ENCODE results near the gene KCTD21.
A peak's percentile ranks its signal among the peaks of the same experiment; 100 is the strongest.
"Not testable (repeated sequence)": the region's sequence is repeated elsewhere in the genome, so short reads cannot be mapped to it uniquely, and the experiment has no call there.

Gene KCTD21

DNA sequence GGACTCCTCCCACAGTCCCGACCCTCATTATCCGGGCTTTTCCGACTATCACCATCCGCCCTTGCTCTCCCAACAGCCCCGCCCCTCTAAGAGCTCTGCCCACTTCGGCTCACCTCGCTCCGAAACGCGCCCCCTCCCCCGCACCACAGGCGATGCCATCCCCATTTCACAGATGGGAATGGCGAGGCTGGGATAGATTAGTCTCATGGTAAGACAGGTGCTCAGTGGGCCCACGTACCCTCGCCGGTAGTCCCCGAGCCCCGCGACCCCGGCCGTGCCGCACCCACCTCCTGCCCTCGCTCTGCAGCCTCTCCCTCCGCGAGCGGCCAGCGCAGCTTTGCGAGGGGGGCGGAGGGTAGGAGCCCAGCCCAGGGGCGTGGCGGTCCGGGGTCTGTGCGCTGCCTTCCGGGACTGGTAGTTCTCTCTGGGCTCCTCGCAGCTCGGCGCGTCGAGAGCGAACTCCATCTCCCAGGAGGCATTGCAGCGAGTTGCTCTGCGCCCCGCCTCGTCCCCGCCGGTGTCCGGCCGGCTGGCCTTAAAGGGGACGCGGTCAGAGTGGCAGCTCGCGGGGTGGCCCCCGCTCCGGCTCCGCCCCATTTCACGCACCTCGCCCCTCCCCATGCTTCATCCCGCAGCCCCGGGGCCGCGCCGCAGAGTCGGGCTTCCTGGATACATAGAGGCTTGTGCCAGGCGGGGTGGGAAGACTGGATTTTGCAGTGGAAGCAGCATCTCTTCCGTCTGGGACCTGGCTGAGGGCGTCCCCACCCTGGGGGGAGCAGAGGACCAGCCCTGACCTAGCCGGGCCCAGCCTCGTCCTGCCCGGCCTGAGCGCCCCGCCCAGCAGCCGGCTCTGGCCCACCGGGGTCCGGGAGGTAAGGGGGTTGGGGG is at the start of gene KCTD21, which contains the start of gene USP35:
KCTD21 (minus strand) TSS at position 341 of the 888 bp plus-strand sequence. CDS start 14,072 bp downstream, outside the sequence.
USP35 (plus strand) TSS at position 634 of the 888 bp plus-strand sequence. CDS start 7,327 bp downstream, outside the sequence.
- peak; percentile 76 to 91 for DNase-seq

DNA sequence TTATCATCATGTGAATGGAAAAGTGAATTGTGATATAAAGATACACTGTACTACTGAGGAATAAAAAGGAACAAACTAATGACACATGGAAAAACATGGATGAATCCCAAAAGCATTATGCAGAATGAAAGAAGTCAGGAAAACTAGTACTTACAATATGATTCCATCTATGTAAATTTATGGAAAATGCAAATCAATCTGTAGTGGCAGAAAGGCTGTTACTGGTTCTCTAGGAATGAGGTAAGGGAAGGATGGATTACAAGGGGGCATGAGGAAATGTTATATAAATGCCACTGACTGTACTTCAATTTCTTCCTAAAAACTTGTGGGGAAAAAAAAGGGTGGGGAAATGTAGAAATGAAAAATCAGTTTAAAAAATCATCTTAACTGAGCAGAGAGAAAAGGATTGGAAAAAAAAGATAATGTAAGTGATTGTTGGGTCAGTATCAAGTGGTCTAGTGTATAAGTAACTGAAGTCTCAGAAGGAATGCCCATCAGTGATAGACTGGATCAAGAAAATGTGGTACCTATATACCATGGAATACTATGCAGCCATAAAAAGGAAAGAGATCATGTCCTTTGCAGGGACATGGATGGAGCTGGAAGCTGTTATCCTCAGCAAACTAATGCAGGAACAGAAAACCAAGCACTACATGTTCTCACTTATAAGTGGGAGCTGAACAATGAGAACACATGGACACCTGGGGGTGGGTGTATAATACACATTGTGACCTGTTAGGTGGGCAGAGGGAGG is 49.0 kb upstream of the KCTD21 start:
- DNase-seq = no peak

DNA sequence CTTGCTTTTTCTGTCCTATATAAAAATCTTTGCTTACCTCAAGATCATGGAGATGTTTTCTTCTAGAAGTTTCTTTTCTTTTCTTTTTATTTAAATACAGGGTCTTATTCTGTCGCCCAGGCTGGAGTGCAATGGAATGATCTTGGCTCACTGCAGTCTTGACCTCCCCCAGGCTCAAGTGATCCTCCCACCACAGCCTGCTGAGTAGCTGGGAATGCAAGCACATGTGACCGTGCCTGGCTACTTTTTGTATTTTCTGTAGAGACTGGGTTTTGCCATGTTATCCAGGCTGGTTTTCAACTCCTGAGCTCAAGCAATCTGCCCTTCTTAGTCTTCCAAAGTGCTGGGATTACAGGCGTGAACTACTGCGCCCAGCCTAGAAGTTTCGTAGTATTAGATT is 45.6 kb upstream of the KCTD21 start:
- DNase-seq = no peak

- DNase-seq = not testable (repeated sequence)
Observed at GRCh38 chr11:78233046-78233445, 44.6 kb upstream of the KCTD21 start.

GRCh38 chr11:78231962-78232501 is 43.6 kb upstream of the KCTD21 start:
- no peak for DNase-seq

- DNase-seq = peak; percentile 1 to 56
Observed at GRCh38 chr11:78230161-78230877, 41.9 kb upstream of the KCTD21 start.

DNA sequence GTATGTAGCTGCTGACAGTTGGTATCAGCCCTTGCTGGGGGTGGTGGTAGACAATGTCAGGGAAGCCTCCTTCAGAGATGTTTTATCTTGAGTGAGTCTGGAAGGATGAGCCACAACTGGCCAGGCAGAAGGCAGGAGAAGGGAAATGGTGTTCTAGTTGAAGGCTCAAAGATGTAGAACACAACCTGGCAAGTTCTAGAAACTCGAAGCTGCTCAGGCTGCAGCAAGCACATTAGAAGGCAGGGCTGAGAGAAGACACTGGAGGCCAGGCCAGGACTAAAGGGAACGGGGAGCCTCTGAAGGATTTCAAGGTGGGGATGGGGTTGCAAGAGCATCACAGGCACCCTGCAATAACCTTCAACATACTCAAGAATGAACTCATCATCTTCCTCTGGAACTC is 40.7 kb upstream of the KCTD21 start:
- no peak for DNase-seq

GRCh38 chr11:78228467-78228866 is 40.0 kb upstream of the KCTD21 start:
- DNase-seq = peak; percentile 59 to 73

DNA sequence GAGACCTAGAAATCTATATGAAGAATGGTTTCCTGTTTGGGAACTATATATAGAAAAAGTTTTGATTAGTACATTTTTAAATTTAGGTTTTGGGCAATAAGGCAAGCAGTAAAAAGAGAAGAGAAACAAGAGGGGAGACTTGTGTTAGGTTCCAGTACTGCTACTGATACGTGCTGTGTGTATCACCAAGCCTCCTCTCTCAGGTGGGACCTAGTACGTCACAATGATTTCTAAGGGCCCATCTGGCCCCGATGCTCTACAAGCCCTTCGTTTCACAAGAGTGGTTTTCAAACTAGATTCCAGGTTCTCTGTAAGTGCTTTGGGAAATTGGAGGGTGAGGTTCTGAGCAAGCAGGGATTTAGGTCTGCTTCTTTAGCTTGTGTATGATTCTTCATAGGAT is 39.5 kb upstream of the KCTD21 start:
- DNase-seq = peak in 1 of 2 experiments; percentile 41

GRCh38 chr11:78226684-78227680 is 38.6 kb upstream of the KCTD21 start:
- no peak for DNase-seq

- no peak for DNase-seq
Observed at GRCh38 chr11:78224906-78225420, 36.5 kb upstream of the KCTD21 start.

GRCh38 chr11:78224506-78224905 is 36.1 kb upstream of the KCTD21 start:
- DNase-seq = no peak

DNA sequence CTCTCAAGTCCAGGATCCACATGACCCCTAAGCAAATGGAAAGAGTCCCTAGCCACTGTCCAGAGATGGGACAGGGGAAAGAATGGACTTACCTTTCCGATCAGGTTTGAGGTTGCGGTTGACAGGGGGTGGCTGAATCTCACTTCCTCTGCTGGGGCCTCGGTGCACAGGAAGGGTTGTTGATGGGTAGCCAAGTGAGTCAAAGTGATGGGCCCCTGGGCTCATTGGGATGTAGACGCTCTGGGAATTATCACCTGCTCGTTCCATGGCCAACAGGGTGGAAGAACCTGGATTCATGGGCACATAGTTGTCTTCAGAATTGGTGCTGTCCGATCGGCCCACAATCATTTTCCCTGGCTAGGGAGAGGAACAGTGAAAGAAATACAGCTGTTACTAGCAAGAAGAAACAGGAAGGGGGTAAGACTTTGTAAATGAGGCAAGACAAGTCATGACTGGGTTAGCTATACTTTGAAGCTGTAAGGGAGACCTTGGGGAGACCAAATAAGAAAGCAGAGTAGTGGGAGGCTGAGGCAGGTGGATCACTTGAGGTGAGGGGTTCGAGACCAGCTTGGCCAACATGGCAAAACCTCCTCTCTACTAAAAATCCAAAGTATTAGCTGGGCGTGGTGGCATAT is 35.0 kb upstream of the KCTD21 start:
- DNase-seq = no peak

DNA sequence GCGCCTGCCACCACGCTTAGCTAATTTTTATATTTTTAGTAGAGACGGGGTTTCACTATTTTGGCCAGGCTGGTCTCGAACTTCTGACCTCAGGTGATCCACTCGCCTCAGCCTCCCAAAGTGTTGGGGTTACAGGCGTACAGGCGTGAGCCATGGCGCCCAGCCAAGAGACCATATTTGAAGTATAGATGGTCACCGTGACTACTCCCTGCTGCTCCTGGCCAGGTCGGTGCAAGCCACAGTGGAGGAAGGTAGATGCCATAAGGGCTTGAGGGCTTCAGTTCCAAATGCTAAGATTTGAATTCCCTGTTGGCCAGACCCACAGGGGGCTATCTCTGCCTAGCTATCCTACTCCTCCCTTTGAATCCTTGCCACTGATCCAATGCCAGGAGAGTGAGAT is 34.3 kb upstream of the KCTD21 start:
- DNase-seq = not testable (repeated sequence)

DNA sequence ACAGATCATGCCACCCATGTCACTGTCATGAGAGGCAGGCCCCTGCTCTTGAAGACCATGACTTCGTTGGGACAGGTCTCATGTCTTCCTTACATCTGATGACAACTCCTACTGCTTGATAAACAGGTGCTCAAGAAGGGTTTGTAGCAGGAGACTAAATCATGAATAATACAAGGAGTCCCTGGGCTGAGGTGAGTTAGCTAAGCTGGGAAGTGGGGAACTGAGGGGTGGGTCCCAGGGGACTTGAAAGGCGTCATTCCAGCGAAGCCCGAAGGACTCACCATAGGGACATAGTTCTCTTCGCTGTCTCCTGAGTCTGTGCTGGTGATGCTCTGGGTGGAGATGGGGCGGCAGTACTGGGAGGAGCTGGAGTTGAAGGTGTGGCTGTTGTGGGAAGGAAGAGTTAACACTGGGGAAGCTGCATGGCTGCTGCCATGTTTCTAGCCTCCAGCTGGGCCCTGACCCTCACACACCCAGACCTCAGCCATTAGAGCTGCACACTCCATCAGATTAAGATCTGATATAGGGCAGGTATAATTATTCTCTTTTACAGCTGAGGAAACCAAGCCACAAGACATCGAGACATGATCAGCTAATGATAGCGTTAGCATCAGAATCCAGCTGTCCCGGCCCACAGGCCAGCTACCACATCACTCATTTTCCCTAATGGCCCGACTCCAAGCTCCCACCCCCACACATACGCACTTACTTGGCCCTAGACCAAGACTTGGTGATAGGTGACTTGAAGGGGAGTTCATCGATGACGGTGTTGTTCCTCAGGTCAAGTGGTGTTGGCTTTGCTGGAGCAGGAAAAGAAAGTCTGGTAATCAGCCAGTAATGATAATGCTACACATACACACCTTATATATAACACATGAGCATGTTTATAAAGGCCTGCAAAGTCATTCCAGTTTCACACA is 33.2 kb upstream of the KCTD21 start:
- DNase-seq = no peak

GRCh38 chr11:78220218-78221157 is 32.1 kb upstream of the KCTD21 start:
- DNase-seq = no peak

DNA sequence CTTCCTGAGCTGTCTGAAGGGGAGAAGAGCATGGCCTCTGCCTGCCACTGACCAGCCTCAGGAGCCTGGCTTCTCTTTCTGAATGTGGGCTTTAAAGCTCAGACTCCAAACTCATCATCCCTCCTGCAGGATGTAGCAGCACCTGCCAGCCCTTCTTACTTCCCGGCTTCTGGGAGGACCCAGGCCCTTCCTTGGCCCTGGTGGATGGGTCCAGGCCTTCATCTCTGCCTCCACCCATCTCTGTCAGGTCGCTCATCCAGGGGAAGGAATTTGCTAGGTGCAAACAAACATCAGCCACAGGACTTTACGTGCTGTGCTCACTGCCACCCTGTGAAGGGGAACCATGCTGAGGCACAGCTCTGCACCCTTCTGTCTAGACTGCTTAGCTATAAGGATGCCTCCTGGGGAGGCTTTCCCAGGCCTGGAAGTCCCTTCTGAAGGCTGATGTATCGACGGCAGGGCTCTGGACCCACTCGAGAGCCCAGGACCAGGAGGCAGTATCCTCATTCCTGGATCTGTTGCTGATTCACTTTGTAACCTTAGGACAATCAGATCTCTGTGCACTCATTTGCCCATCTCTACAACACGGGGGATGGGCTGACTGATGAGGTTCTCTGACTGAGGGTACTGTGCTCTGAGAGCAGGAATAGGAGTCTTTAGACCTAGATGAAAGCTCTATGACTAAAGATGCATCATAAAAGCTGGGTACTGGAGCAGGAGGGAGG is 31.2 kb upstream of the KCTD21 start:
- DNase-seq = no peak

Measured in NCI-H524 (cell line).